ENCODE results near the gene DIP2A. TPM values are rescaled to one million over a fixed set of nuclear protein-coding genes. Genes with fewer than 3 reads are reported as not detected.

Gene DIP2A
- polyA plus RNA-seq, 3 donors: 4.6 to 55.4 (median 6.1) TPM

GRCh38 chr21:46478910-46479309 lies 20.2 kb downstream of the DIP2A start:
- H3K4me2 ChIP-seq (replicated peaks; ENCODE audit: extremely low read depth, low read length, poor library complexity, severe bottlenecking): no peak overlapping the region
- peaks cover 25% of the 10 kb centered on the region for H3K4me1 Mint-ChIP-seq
- H3K36me3 Mint-ChIP-seq: peaks cover 21 to 27% of the 10 kb centered on the region in 2 donors
- intact Hi-C loops (cut with micrococcal nuclease): no loop called here
- DNase-seq: no peak
- H3K4me3 ChIP-seq (replicated peaks in 1 of 3; ENCODE audit: low read depth in 2 of 3, low read length in 3 of 3): no peak overlapping the region
- H3K4me3 Mint-ChIP-seq: no peak overlapping the region
- H3K27ac ChIP-seq (ENCODE audit: low read depth in 1 of 2, low read length in 2 of 2): no peak overlapping the region
- H3K4me1 ChIP-seq (ENCODE audit: control insufficient read depth in 1 of 2, insufficient read depth in 2 of 2, low read length in 2 of 2): peaks cover 4 to 5% of the 10 kb centered on the region in 2 donors
- peaks cover 0 to 3% (median 2%) of the 10 kb centered on the region in 3 donors for H3K27me3 Mint-ChIP-seq (ENCODE audit: low read depth in 3 of 3)
- 81% methylated on average over 2 of the region's 2 CpGs for WGBS (ENCODE audit: insufficient coverage)
- H3K36me3 ChIP-seq (replicated peaks in 1 of 2; ENCODE audit: control insufficient read depth in 1 of 2, insufficient read depth in 2 of 2, low read length in 2 of 2): peaks cover 3 to 24% of the 10 kb centered on the region in 2 donors
- H4K20me1 ChIP-seq (ENCODE audit: insufficient read depth, low read length): peaks cover 36% of the 10 kb centered on the region
- no peak overlapping the region for H2AFZ ChIP-seq (ENCODE audit: insufficient read depth, low read depth, low read length, poor library complexity, severe bottlenecking)
- H3K27me3 ChIP-seq (ENCODE audit: control insufficient read depth in 2 of 2, insufficient read depth in 2 of 2, low read length in 2 of 2): no peaks in the 10 kb centered on the region
- H3K9me3 ChIP-seq (replicated peaks in 1 of 2; ENCODE audit: control insufficient read depth in 1 of 2, insufficient read depth in 1 of 2, low read length in 2 of 2): no peaks in the 10 kb centered on the region
- no peak overlapping the region for H3K9ac ChIP-seq (ENCODE audit: insufficient read depth, low read length, poor library complexity, severe bottlenecking)
- no peak for TF ChIP-seq CTCF (IDR thresholded peaks at IDR 0.05)
- H3K79me2 ChIP-seq (ENCODE audit: insufficient read depth, low read length): peaks cover 44% of the 10 kb centered on the region
- H3K9me3 Mint-ChIP-seq: no peaks in the 10 kb centered on the region
- H3K27ac Mint-ChIP-seq: peak overlapping the region in 1 of 7 donors; percentile 32

GRCh38 chr21:46480466-46480865 lies 21.8 kb downstream of the DIP2A start:
- peak overlapping the region in 1 of 7 donors; percentile 20 for H3K27ac Mint-ChIP-seq
- no peaks in the 10 kb centered on the region for H3K9me3 Mint-ChIP-seq
- intact Hi-C loops (cut with micrococcal nuclease): no loop called here
- H3K27ac ChIP-seq (ENCODE audit: low read depth in 1 of 2, low read length in 2 of 2): no peak overlapping the region
- no peak overlapping the region for H3K4me3 Mint-ChIP-seq
- peaks cover 3 to 30% of the 10 kb centered on the region in 2 donors for H3K36me3 ChIP-seq (replicated peaks in 1 of 2; ENCODE audit: control insufficient read depth in 1 of 2, insufficient read depth in 2 of 2, low read length in 2 of 2)
- H4K20me1 ChIP-seq (ENCODE audit: insufficient read depth, low read length): peaks cover 30% of the 10 kb centered on the region
- H3K79me2 ChIP-seq (ENCODE audit: insufficient read depth, low read length): peaks cover 41% of the 10 kb centered on the region
- H2AFZ ChIP-seq (ENCODE audit: insufficient read depth, low read depth, low read length, poor library complexity, severe bottlenecking): no peak overlapping the region
- H3K4me1 Mint-ChIP-seq: peaks cover 16% of the 10 kb centered on the region
- no peak for DNase-seq
- no peak for TF ChIP-seq CTCF (IDR thresholded peaks at IDR 0.05)
- peaks cover 0 to 2% (median 1%) of the 10 kb centered on the region in 3 donors for H3K27me3 Mint-ChIP-seq (ENCODE audit: low read depth in 3 of 3)
- H3K27me3 ChIP-seq (ENCODE audit: control insufficient read depth in 2 of 2, insufficient read depth in 2 of 2, low read length in 2 of 2): no peaks in the 10 kb centered on the region
- H3K4me2 ChIP-seq (replicated peaks; ENCODE audit: extremely low read depth, low read length, poor library complexity, severe bottlenecking): no peak overlapping the region
- no peak overlapping the region for H3K9ac ChIP-seq (ENCODE audit: insufficient read depth, low read length, poor library complexity, severe bottlenecking)
- no peaks in the 10 kb centered on the region for H3K9me3 ChIP-seq (replicated peaks in 1 of 2; ENCODE audit: control insufficient read depth in 1 of 2, insufficient read depth in 1 of 2, low read length in 2 of 2)
- no peaks in the 10 kb centered on the region for H3K4me1 ChIP-seq (ENCODE audit: control insufficient read depth in 1 of 2, insufficient read depth in 2 of 2, low read length in 2 of 2)
- peaks cover 32 to 33% of the 10 kb centered on the region in 2 donors for H3K36me3 Mint-ChIP-seq
- 96% methylated on average over 5 of the region's 5 CpGs for WGBS (ENCODE audit: insufficient coverage)
- no peak overlapping the region for H3K4me3 ChIP-seq (replicated peaks in 1 of 3; ENCODE audit: low read depth in 2 of 3, low read length in 3 of 3)
